HEK293 (cell line): Measurements from ENCODE around the gene USP6NL.

Experiments
- CTCF ChIA-PET: fragments of 350-600 bp; formaldehyde crosslinking; extraction: SDS; loops from one replicate; lab custom pipeline; 2021; ENCODE audit warnings: antibody characterized with exemption; lab: Yijun Ruan, JAX
- POLR2A ChIA-PET: fragments of 300-600 bp; formaldehyde crosslinking; extraction: SDS; loops from one replicate; lab custom pipeline; 2020; ENCODE audit warnings: antibody characterized with exemption, inconsistent platforms; lab: Yijun Ruan, JAX
- H3K27ac ChIP-seq: fragments of 200-500 bp; sonication (Bioruptor generic); 2 replicates; pipeline ENCODE4 v1.5.1; 2014; ENCODE audit warnings: low read depth, low read length, control low read depth, inconsistent platforms; ENCODE audit errors: extremely low read depth
- H3K36me3 ChIP-seq, 2 experiments: fragments of 200-500 bp in 1 of 2; sonication (Bioruptor generic) in 1 of 2; 1 replicate in 1 of 2; 2 replicates in 1 of 2; pipeline ENCODE4 v1.5.1; 2014 to 2017; ENCODE audit warnings: inconsistent platforms in 2 of 2, low read length in 2 of 2; ENCODE audit not compliant: control insufficient read depth in 2 of 2, insufficient read depth in 1 of 2
- H3K4me1 ChIP-seq: fragments of 200-500 bp; sonication (Bioruptor generic); 2 replicates; pipeline ENCODE4 v1.5.1; 2014; ENCODE audit warnings: mild to moderate bottlenecking, low read length, inconsistent platforms; ENCODE audit not compliant: control insufficient read depth, insufficient read depth
- H3K4me3 ChIP-seq: 2 replicates; pipeline ENCODE4 v1.5.1; 2011; ENCODE audit warnings: low read depth, mild to moderate bottlenecking, control low read depth, low read length, moderate library complexity
- H3K9me3 ChIP-seq: fragments of 200-500 bp; sonication (Bioruptor generic); 2 replicates; pipeline ENCODE4 v1.5.1; 2014; ENCODE audit warnings: low read depth, low read length, inconsistent platforms; ENCODE audit not compliant: control insufficient read depth, insufficient read depth
- BCL11B ChIP-seq: fragments of 450-650 bp; formaldehyde crosslinking; IDR thresholded peaks from 2 replicates; pipeline ENCODE4 v1.5.1; 2016; ENCODE audit warnings: low read depth, missing biosample characterization, missing genetic modification characterization
- ZBTB7A ChIP-seq: fragments of 450-650 bp; formaldehyde crosslinking; IDR thresholded peaks from 2 replicates; pipeline ENCODE4 v1.5.1; 2016; ENCODE audit warnings: low read depth, missing biosample characterization, missing genetic modification characterization
- ZBTB8A ChIP-seq: fragments of 450-650 bp; formaldehyde crosslinking; IDR thresholded peaks from 2 replicates; pipeline ENCODE4 v1.5.1; 2016; ENCODE audit warnings: missing biosample characterization, missing genetic modification characterization
- ZNF155 ChIP-seq: fragments of 450-650 bp; formaldehyde crosslinking; IDR thresholded peaks from 2 replicates; pipeline ENCODE4 v1.5.1; 2016; ENCODE audit warnings: missing biosample characterization, missing genetic modification characterization
- ZNF239 ChIP-seq: fragments of 450-650 bp; formaldehyde crosslinking; IDR thresholded peaks from 2 replicates; pipeline ENCODE4 v1.5.1; 2016; ENCODE audit warnings: missing biosample characterization, missing genetic modification characterization
- ZNF37A ChIP-seq: fragments of 450-650 bp; IDR thresholded peaks from 2 replicates; pipeline ENCODE4 v1.5.1; 2018; ENCODE audit warnings: missing biosample characterization, missing genetic modification characterization
- ZNF473 ChIP-seq: fragments of 450-650 bp; formaldehyde crosslinking; IDR thresholded peaks from 2 replicates; pipeline ENCODE4 v1.5.1; 2017; ENCODE audit warnings: missing biosample characterization, missing genetic modification characterization
- ZNF501 ChIP-seq: fragments of 450-650 bp; formaldehyde crosslinking; IDR thresholded peaks from 2 replicates; pipeline ENCODE4 v1.5.1; 2016; ENCODE audit warnings: missing biosample characterization, missing genetic modification characterization
- ZNF658 ChIP-seq: fragments of 450-650 bp; formaldehyde crosslinking; IDR thresholded peaks from 2 replicates; pipeline ENCODE4; 2016; ENCODE audit warnings: missing biosample characterization, missing genetic modification characterization
- ZNF747 ChIP-seq: fragments of 450-650 bp; formaldehyde crosslinking; IDR thresholded peaks from 2 replicates; pipeline ENCODE4 v1.5.1; 2016; ENCODE audit warnings: missing biosample characterization, missing genetic modification characterization
- ZSCAN16 ChIP-seq: fragments of 450-650 bp; formaldehyde crosslinking; IDR thresholded peaks from 2 replicates; pipeline ENCODE4 v1.5.1; 2016; ENCODE audit warnings: missing biosample characterization, missing genetic modification characterization
- ZSCAN23 ChIP-seq: fragments of 450-650 bp; formaldehyde crosslinking; IDR thresholded peaks from 2 replicates; pipeline ENCODE4 v1.5.1; 2016; ENCODE audit warnings: missing biosample characterization, missing genetic modification characterization
- TF ChIP-seq, protein P1 (sequence below): fragments of 450-650 bp; formaldehyde crosslinking; IDR thresholded peaks from 2 replicates; pipeline ENCODE4 v1.5.1; 2017; ENCODE audit warnings: missing biosample characterization, missing genetic modification characterization
- TF ChIP-seq, protein P2 (sequence below): fragments of 450-650 bp; formaldehyde crosslinking; IDR thresholded peaks from 2 replicates; pipeline ENCODE4 v1.5.1; 2016; ENCODE audit warnings: missing biosample characterization, missing genetic modification characterization, borderline replicate concordance
- TF ChIP-seq, protein P3 (sequence below): fragments of 450-650 bp; formaldehyde crosslinking; IDR thresholded peaks from 2 replicates; pipeline ENCODE4; 2016; ENCODE audit warnings: missing biosample characterization, missing genetic modification characterization
- TF ChIP-seq, protein P4 (sequence below): fragments of 450-650 bp; formaldehyde crosslinking; conservative IDR thresholded peaks from 2 replicates; pipeline ENCODE4 v1.5.1; 2016; ENCODE audit warnings: low read depth, missing biosample characterization, missing genetic modification characterization
- TF ChIP-seq, protein P5 (sequence below): fragments of 450-650 bp; formaldehyde crosslinking; IDR thresholded peaks from 2 replicates; pipeline ENCODE4 v1.5.0; 2017; ENCODE audit warnings: missing biosample characterization, missing genetic modification characterization, borderline replicate concordance
- TF ChIP-seq, protein P6 (sequence below): fragments of 450-650 bp; formaldehyde crosslinking; IDR thresholded peaks from 2 replicates; pipeline ENCODE4 v1.5.1; 2016; ENCODE audit warnings: missing biosample characterization, missing genetic modification characterization

Gene USP6NL

DNA sequence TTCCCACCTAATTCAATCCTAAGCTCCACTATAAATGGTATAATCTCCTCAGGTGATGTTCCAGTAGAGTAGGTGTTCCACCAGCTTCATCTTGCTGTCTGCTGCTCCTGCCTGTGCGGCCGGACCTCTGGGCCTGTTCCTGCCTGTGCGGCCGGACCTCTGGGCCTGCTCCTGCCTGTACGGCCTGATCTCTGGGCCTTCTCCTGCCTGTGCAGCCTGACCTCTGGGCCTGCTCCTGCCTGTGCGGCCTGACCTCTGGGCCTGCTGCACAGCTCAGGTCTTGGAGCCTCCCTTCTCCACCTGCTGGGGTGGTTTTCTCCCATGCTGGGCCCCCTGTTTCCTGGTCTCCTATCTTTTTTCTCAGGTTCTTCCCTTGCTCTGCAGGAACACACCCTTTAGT lies 117.8 kb downstream of the USP6NL start:
- POLR2A ChIA-PET: no interaction called here
- CTCF ChIA-PET: interaction anchor here (0.6 to 1.3 kb wide), 5 partner anchors 11 to 264 kb away, joined by 3 read pairs; no protein-coding TSS in a partner anchor
- TF ChIP-seq ZNF473 (tag by site-specific recombination) (no peak), ZBTB7A (tag by site-specific recombination) (no peak), ZNF747 (tag by site-specific recombination) (no peak), ZNF155 (tag by site-specific recombination) (no peak), ZSCAN23 (tag by site-specific recombination) (no peak), ZBTB8A (no peak), BCL11B (no peak), ZSCAN16 (no peak), ZNF239 (tag by site-specific recombination) (no peak), ZNF501 (tag by site-specific recombination) (no peak), ZNF37A (tag by site-specific recombination) (no peak), ZNF658 (tag by site-specific recombination) (no peak)
- TF ChIP-seq, protein P1, sequence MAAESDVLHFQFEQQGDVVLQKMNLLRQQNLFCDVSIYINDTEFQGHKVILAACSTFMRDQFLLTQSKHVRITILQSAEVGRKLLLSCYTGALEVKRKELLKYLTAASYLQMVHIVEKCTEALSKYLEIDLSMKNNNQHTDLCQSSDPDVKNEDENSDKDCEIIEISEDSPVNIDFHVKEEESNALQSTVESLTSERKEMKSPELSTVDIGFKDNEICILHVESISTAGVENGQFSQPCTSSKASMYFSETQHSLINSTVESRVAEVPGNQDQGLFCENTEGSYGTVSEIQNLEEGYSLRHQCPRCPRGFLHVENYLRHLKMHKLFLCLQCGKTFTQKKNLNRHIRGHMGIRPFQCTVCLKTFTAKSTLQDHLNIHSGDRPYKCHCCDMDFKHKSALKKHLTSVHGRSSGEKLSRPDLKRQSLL (tag by site-specific recombination): no peak
- TF ChIP-seq, protein P2, sequence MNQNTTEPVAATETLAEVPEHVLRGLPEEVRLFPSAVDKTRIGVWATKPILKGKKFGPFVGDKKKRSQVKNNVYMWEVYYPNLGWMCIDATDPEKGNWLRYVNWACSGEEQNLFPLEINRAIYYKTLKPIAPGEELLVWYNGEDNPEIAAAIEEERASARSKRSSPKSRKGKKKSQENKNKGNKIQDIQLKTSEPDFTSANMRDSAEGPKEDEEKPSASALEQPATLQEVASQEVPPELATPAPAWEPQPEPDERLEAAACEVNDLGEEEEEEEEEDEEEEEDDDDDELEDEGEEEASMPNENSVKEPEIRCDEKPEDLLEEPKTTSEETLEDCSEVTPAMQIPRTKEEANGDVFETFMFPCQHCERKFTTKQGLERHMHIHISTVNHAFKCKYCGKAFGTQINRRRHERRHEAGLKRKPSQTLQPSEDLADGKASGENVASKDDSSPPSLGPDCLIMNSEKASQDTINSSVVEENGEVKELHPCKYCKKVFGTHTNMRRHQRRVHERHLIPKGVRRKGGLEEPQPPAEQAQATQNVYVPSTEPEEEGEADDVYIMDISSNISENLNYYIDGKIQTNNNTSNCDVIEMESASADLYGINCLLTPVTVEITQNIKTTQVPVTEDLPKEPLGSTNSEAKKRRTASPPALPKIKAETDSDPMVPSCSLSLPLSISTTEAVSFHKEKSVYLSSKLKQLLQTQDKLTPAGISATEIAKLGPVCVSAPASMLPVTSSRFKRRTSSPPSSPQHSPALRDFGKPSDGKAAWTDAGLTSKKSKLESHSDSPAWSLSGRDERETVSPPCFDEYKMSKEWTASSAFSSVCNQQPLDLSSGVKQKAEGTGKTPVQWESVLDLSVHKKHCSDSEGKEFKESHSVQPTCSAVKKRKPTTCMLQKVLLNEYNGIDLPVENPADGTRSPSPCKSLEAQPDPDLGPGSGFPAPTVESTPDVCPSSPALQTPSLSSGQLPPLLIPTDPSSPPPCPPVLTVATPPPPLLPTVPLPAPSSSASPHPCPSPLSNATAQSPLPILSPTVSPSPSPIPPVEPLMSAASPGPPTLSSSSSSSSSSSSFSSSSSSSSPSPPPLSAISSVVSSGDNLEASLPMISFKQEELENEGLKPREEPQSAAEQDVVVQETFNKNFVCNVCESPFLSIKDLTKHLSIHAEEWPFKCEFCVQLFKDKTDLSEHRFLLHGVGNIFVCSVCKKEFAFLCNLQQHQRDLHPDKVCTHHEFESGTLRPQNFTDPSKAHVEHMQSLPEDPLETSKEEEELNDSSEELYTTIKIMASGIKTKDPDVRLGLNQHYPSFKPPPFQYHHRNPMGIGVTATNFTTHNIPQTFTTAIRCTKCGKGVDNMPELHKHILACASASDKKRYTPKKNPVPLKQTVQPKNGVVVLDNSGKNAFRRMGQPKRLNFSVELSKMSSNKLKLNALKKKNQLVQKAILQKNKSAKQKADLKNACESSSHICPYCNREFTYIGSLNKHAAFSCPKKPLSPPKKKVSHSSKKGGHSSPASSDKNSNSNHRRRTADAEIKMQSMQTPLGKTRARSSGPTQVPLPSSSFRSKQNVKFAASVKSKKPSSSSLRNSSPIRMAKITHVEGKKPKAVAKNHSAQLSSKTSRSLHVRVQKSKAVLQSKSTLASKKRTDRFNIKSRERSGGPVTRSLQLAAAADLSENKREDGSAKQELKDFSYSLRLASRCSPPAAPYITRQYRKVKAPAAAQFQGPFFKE (tag by site-specific recombination): no peak
- TF ChIP-seq, protein P3, sequence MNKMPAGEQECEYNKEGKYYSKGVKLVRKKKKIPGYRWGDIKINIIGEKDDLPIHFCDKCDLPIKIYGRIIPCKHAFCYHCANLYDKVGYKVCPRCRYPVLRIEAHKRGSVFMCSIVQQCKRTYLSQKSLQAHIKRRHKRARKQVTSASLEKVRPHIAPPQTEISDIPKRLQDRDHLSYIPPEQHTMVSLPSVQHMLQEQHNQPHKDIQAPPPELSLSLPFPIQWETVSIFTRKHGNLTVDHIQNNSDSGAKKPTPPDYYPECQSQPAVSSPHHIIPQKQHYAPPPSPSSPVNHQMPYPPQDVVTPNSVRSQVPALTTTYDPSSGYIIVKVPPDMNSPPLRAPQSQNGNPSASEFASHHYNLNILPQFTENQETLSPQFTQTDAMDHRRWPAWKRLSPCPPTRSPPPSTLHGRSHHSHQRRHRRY (tag by site-specific recombination): no peak
- TF ChIP-seq, protein P4, sequence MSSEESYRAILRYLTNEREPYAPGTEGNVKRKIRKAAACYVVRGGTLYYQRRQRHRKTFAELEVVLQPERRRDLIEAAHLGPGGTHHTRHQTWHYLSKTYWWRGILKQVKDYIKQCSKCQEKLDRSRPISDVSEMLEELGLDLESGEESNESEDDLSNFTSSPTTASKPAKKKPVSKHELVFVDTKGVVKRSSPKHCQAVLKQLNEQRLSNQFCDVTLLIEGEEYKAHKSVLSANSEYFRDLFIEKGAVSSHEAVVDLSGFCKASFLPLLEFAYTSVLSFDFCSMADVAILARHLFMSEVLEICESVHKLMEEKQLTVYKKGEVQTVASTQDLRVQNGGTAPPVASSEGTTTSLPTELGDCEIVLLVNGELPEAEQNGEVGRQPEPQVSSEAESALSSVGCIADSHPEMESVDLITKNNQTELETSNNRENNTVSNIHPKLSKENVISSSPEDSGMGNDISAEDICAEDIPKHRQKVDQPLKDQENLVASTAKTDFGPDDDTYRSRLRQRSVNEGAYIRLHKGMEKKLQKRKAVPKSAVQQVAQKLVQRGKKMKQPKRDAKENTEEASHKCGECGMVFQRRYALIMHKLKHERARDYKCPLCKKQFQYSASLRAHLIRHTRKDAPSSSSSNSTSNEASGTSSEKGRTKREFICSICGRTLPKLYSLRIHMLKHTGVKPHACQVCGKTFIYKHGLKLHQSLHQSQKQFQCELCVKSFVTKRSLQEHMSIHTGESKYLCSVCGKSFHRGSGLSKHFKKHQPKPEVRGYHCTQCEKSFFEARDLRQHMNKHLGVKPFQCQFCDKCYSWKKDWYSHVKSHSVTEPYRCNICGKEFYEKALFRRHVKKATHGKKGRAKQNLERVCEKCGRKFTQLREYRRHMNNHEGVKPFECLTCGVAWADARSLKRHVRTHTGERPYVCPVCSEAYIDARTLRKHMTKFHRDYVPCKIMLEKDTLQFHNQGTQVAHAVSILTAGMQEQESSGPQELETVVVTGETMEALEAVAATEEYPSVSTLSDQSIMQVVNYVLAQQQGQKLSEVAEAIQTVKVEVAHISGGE (tag by site-specific recombination): no peak
- TF ChIP-seq, protein P5, sequence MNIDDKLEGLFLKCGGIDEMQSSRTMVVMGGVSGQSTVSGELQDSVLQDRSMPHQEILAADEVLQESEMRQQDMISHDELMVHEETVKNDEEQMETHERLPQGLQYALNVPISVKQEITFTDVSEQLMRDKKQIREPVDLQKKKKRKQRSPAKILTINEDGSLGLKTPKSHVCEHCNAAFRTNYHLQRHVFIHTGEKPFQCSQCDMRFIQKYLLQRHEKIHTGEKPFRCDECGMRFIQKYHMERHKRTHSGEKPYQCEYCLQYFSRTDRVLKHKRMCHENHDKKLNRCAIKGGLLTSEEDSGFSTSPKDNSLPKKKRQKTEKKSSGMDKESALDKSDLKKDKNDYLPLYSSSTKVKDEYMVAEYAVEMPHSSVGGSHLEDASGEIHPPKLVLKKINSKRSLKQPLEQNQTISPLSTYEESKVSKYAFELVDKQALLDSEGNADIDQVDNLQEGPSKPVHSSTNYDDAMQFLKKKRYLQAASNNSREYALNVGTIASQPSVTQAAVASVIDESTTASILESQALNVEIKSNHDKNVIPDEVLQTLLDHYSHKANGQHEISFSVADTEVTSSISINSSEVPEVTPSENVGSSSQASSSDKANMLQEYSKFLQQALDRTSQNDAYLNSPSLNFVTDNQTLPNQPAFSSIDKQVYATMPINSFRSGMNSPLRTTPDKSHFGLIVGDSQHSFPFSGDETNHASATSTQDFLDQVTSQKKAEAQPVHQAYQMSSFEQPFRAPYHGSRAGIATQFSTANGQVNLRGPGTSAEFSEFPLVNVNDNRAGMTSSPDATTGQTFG (tag by site-specific recombination): no peak
- TF ChIP-seq, protein P6, sequence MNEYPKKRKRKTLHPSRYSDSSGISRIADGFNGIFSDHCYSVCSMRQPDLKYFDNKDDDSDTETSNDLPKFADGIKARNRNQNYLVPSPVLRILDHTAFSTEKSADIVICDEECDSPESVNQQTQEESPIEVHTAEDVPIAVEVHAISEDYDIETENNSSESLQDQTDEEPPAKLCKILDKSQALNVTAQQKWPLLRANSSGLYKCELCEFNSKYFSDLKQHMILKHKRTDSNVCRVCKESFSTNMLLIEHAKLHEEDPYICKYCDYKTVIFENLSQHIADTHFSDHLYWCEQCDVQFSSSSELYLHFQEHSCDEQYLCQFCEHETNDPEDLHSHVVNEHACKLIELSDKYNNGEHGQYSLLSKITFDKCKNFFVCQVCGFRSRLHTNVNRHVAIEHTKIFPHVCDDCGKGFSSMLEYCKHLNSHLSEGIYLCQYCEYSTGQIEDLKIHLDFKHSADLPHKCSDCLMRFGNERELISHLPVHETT (tag by site-specific recombination): no peak
- TF ChIP-seq, all 188 proteins: peak for 0

More for the DNA sequence above, 117.8 kb downstream of the USP6NL start:
- Histone ChIP-seq H3K9me3 (no peaks in the 10 kb centered on the region), H3K4me3 (no peak overlapping the region), H3K36me3 (peaks cover 0 to 19% of the 10 kb centered on the region in 2 experiments; a peak in 1 of 3 replicates), H3K4me1 (no peaks in the 10 kb centered on the region), H3K27ac (no peak overlapping the region)
